BE2C (cell line): ENCODE measurements around the gene EPHA6.

Experiments used
- DNase-seq: peaks from one replicate; pipeline ENCODE4 v3.0.0-alpha.2; 2020
- H3K27me3 ChIP-seq: fragments of 250-450 bp; sonication (Bioruptor Pico); 2 replicates; pipeline ENCODE4 v1.5.1; 2020; ENCODE audit warnings: mild to moderate bottlenecking
- H3K36me3 ChIP-seq: fragments of 250-450 bp; sonication (Bioruptor Pico); 2 replicates; pipeline ENCODE4 v1.5.1; 2020; ENCODE audit warnings: mild to moderate bottlenecking
- H3K4me1 ChIP-seq: fragments of 250-450 bp; sonication (Bioruptor Pico); 2 replicates; pipeline ENCODE4 v1.5.1; 2020
- H3K4me3 ChIP-seq: 2 replicates; pipeline ENCODE4 v1.5.1; 2011; ENCODE audit warnings: low read depth, low read length
- H3K9me3 ChIP-seq: fragments of 250-450 bp; sonication (Bioruptor Pico); 2 replicates; pipeline ENCODE4 v1.5.1; 2020
- CTCF ChIP-seq: IDR thresholded peaks from 2 replicates; pipeline ENCODE4 v1.5.1; 2012; ENCODE audit warnings: mild to moderate bottlenecking, low read depth, low read length

Gene EPHA6

GRCh38 chr3:97200387-97200786 is 386.0 kb downstream of the EPHA6 start:
- H3K4me1 ChIP-seq, result no peaks in the 10 kb centered on the region
- no peak for DNase-seq
- no peak for TF ChIP-seq CTCF

DNA sequence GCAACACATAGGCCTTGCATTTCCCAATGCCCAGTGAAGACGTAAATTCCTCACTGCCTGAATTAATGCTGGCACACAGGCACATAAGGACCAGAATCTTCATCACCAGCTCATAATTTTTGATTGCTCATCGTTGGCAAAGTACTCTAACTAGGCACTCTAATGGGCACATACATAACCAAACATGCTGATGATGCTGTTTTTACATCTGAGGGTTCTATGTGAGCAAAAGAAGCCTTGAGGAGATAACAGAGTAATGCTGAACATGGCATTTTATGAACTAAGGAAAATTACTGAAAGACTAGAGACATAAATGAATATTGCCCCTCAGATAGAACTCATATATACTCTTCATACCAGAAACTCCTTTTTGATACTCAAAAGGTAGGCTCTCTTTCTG is 387.4 kb downstream of the EPHA6 start:
- H3K27me3 ChIP-seq, result no peaks in the 10 kb centered on the region
- no peak for DNase-seq
- TF ChIP-seq CTCF, result no peak
- no peaks in the 10 kb centered on the region for H3K4me1 ChIP-seq
- H3K36me3 ChIP-seq, result no peaks in the 10 kb centered on the region
- H3K9me3 ChIP-seq, result no peaks in the 10 kb centered on the region
- H3K4me3 ChIP-seq, result no peak overlapping the region

More at GRCh38 chr3:97200387-97200786, 386.0 kb downstream of the EPHA6 start:
- no peaks in the 10 kb centered on the region for H3K9me3 ChIP-seq
- H3K27me3 ChIP-seq, result no peaks in the 10 kb centered on the region
- no peaks in the 10 kb centered on the region for H3K36me3 ChIP-seq
- no peak overlapping the region for H3K4me3 ChIP-seq

DNA sequence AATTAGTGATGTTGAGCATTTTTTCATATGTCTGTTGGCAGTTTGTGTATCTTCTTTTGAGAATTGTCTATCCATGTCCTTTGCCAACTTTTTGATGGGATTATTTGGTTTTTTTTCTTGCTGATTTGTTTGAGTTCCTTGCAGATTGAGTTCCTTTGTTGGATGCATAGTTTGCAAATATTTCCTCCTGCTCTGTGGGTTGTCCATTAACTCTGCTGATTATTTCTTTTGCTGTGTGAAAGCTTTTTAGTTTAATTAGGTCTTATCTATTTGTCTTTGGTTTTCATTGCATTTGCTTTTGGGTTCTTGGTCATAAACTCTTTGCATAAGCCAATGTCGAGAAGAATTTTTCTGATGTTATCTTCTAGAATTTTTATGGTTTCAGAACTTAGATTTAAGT is 414.6 kb downstream of the EPHA6 start:
- Histone ChIP-seq H3K36me3 (no peaks in the 10 kb centered on the region), H3K4me3 (no peak overlapping the region), H3K4me1 (peaks cover 10% of the 10 kb centered on the region), H3K27me3 (no peaks in the 10 kb centered on the region), H3K9me3 (no peaks in the 10 kb centered on the region)
- no peak for TF ChIP-seq CTCF
- no peak for DNase-seq

GRCh38 chr3:97230486-97230885 is 416.1 kb downstream of the EPHA6 start:
- no peak for DNase-seq
- Histone ChIP-seq H3K4me1 (peaks cover 10% of the 10 kb centered on the region), H3K4me3 (no peak overlapping the region), H3K9me3 (no peaks in the 10 kb centered on the region), H3K27me3 (no peaks in the 10 kb centered on the region), H3K36me3 (no peaks in the 10 kb centered on the region)
- TF ChIP-seq CTCF, result no peak

- Histone ChIP-seq H3K9me3 (no peaks in the 10 kb centered on the region), H3K36me3 (no peaks in the 10 kb centered on the region), H3K4me3 (no peak overlapping the region), H3K4me1 (peaks cover 19% of the 10 kb centered on the region), H3K27me3 (no peaks in the 10 kb centered on the region)
- peak; percentile 90 for DNase-seq
- no peak for TF ChIP-seq CTCF
Observed at GRCh38 chr3:97232393-97233034, 418.1 kb downstream of the EPHA6 start.

GRCh38 chr3:97235179-97235578 is 420.8 kb downstream of the EPHA6 start:
- no peak for TF ChIP-seq CTCF
- DNase-seq, result no peak
- Histone ChIP-seq H3K27me3 (no peaks in the 10 kb centered on the region), H3K4me1 (peaks cover 35% of the 10 kb centered on the region), H3K9me3 (no peaks in the 10 kb centered on the region), H3K36me3 (no peaks in the 10 kb centered on the region), H3K4me3 (no peak overlapping the region)
